ENCODE results near the gene AUH.

Gene AUH

DNA sequence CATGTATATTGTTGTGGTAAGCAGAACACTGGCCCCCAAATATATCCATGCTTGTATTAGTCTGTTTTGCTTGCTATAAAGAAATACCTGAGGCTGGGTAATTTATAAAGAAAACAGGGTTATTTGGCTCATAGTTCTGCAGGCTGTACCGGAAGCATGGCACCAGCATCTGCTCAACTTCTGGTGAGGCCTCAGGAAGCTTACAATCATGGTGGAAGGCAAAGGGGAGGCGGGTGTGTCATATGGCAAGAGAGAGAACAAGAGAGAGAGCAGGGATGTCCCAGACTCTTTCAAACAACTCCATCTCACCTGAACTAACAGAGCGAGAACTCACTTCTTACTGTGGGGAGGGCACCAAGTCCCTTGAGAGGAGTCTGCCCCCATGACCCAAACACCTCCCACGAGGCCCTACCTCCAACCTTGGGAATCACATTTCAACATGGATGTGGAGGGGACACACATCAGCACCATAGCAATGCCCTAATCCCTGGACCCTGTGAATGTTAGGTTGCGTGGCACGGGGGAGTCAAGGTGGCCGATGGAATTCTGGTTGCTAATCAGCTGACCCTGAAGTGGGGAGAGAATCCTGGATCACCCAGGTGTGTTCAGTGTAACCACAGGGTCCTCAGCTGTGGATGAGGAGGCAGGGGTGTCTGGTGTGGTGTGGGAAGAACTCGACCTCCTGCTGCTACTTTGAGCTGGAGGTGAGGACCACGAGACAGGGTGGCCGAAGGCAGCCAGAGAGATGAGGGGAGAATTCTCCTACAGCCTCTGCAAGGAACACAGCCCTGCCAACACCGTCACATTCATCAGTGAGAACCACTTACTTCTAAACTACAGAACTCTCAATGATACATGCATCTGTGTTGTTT, 172.8 kb downstream of the AUH start:
- Histone ChIP-seq H3K4me1 (ENCODE audit: insufficient read depth, low read length) (peaks cover 11% of the 10 kb centered on the region), H3K36me3 (ENCODE audit: insufficient read depth, low read length) (no peaks in the 10 kb centered on the region), H3K9me3 (ENCODE audit: control insufficient read depth, insufficient read depth, low read length) (no peaks in the 10 kb centered on the region), H3K9ac (ENCODE audit: low read depth, low read length) (no peak overlapping the region)

DNA sequence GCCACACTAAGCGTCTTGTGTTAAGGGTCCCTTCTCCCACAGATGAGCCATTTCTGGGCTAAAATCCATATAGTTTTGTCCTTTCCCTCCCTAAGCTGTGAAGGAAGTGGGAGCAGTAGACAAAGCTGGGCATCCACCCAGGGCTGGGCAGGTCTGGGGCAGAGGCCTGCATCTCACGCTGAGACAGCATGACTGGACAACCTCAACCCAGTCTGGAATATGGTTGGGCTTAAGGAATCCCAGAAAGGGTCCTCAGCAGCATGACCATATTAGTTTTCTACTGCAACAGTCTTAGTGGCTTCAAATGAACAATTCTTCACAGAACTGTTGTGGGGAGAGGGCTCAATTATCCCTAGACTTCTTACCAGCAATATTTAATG, 173.8 kb downstream of the AUH start:
- no peaks in the 10 kb centered on the region for H3K9me3 ChIP-seq (ENCODE audit: control insufficient read depth, insufficient read depth, low read length)
- H3K9ac ChIP-seq (ENCODE audit: low read depth, low read length): no peak overlapping the region
- H3K4me1 ChIP-seq (ENCODE audit: insufficient read depth, low read length): peaks cover 11% of the 10 kb centered on the region
- H3K36me3 ChIP-seq (ENCODE audit: insufficient read depth, low read length): no peaks in the 10 kb centered on the region

DNA sequence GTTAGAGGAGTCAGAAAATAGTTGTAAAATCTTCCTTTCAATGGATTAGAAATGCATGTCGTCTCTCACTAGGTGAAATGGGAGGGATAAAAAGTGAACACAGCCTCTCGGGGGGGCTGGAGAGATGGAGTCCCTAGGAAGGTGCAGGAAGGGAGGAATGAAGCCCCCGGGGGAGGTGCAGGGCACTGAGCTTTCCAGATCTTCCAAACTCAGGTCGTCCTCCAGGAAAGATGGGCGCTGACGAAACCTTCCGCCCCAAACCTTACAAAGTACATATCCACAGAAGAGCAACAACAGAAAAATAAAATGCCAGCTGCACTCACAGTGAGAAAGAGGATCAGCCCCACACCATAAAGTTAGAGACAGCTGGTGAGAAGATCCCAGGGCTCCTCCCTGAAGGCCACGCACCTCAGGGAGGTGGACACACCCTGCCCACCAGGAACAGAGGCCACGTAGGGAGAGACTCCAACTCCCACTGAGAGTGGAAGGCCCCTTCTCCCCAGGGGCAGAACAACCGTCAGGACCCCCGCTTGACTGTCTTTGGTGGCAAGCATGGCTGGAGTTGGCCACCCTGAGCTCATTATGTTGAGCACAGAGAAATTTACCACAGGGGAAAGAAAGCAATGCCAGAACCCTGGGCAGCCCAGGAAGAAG, 174.3 kb downstream of the AUH start:
- Histone ChIP-seq H3K9me3 (ENCODE audit: control insufficient read depth, insufficient read depth, low read length) (no peaks in the 10 kb centered on the region), H3K36me3 (ENCODE audit: insufficient read depth, low read length) (no peaks in the 10 kb centered on the region), H3K9ac (ENCODE audit: low read depth, low read length) (no peak overlapping the region), H3K4me1 (ENCODE audit: insufficient read depth, low read length) (peaks cover 9% of the 10 kb centered on the region)

DNA sequence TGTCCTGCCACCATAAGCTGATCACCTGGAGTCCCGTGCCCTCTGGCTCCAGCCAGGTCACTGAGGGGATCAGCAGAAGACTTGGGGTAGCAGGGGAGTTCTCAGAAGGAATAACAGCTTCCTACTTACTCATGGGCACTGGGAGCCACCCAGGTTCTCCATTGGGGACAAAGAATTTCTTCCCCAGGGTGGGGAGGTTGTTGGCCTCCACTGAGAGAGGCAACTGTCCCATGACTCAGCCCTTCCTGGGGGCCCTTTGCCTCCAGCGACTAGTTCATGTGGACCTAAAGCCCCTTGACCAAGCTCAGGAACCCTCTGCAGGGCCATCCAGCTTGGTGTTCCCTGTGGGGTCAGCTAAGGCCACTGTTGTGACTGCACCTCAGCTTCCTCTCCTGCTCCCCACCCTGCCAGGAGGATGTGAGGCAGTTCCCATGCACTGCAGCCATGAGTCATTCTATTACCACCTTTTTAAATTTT, 175.0 kb downstream of the AUH start:
- H3K36me3 ChIP-seq (ENCODE audit: insufficient read depth, low read length): no peaks in the 10 kb centered on the region
- no peak overlapping the region for H3K9ac ChIP-seq (ENCODE audit: low read depth, low read length)
- no peaks in the 10 kb centered on the region for H3K9me3 ChIP-seq (ENCODE audit: control insufficient read depth, insufficient read depth, low read length)
- peaks cover 2% of the 10 kb centered on the region; the same call in 1 of the 2 replicates for H3K4me1 ChIP-seq (ENCODE audit: insufficient read depth, low read length)

DNA sequence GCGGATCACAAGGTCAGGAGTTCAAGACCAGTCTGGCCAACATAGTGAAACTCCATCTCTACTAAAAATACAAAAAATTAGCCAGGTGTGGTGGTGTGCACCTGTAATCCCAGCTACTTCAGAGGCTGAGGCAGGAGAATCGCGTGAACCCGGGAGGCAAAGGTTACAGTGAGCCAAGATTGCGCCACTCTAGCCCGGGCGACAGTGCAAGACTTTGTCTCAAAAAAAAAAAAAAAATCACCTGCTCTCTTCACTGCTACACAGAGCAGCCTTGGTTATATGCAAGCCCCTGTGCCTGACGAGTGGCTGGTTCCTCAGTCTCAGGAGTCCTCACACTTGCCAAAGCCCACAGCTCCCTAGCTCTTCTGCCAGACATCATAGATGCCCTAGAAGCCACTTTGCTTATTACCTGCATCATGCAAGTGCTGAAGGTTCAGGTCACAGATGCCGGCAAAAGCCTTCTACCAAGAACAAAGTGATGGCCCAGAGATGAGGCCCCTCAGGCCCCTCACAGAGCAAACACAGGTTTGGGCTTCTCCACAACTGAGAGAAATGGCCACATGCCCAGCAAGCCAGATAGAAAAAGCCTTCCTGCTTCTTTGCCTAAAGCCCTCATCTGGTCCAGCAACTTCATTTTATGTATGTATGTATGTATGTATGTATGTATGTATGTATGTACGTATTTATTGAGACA, 176.4 kb downstream of the AUH start:
- Histone ChIP-seq H3K9me3 (ENCODE audit: control insufficient read depth, insufficient read depth, low read length) (no peaks in the 10 kb centered on the region), H3K4me1 (ENCODE audit: insufficient read depth, low read length) (no peaks in the 10 kb centered on the region)

DNA sequence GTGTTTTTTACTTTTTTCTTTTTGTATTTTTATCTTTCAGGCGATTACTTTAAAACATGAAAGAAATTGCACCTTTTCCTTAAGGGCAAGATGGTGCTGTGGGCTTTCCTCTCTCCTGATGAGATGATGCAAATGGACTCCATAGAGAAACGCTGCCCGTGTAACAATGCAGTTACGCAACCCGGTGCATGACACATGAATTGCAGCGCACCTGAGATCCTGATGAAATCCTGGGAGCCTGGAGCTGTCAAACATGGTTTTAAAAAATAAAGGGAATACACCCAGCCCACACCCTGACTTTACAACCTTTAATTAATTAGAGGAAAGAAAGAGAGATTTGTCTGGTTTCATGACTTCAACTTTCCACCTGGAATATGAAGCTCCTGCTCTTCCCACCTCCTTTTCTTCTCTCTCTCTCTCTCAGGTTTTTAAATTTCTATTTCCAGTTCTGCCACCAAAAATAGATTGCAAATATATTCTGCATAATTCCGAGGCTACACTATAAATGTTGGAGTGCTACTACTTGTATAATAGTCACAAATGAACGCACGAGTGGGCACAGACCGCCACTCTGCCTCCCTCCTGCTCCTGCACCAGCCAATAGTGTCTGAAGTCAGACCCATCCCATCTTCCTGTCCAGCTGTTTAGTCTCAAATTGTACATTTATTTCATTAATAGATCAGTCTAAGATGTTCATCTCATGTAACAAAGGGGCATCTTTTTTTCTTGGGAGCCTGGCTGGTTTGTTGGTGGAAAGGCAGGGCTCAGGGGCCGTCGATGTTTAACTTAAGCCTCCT, 179.1 kb downstream of the AUH start:
- no peaks in the 10 kb centered on the region for H3K4me1 ChIP-seq (ENCODE audit: insufficient read depth, low read length)
- no peak overlapping the region for H3K9ac ChIP-seq (ENCODE audit: low read depth, low read length)
- H3K9me3 ChIP-seq (ENCODE audit: control insufficient read depth, insufficient read depth, low read length): no peaks in the 10 kb centered on the region
- H3K36me3 ChIP-seq (ENCODE audit: insufficient read depth, low read length): no peaks in the 10 kb centered on the region

More for the DNA sequence above, 176.4 kb downstream of the AUH start:
- H3K36me3 ChIP-seq (ENCODE audit: insufficient read depth, low read length): no peaks in the 10 kb centered on the region
- no peak overlapping the region for H3K9ac ChIP-seq (ENCODE audit: low read depth, low read length)

DNA sequence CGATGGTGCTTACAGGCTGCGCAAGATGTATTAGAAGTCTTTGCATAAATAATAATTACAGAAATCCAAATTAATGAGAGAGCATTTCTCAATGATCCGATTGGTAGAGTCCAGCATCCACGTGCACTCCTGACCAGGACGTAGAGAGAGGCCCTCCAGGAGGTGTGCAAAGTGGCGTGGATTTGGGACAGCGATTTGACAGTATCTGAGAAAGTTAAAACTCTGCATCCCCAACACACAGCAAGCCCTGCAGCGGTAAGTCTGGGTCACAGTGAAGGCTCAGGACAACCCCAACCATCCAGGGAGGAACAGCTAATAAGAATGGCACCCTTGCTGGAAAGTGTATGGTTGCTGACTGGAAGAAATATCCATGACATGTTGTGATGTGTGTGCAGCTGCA, 180.2 kb downstream of the AUH start:
- no peaks in the 10 kb centered on the region for H3K36me3 ChIP-seq (ENCODE audit: insufficient read depth, low read length)
- no peaks in the 10 kb centered on the region for H3K4me1 ChIP-seq (ENCODE audit: insufficient read depth, low read length)
- H3K9me3 ChIP-seq (ENCODE audit: control insufficient read depth, insufficient read depth, low read length): no peaks in the 10 kb centered on the region
- H3K9ac ChIP-seq (ENCODE audit: low read depth, low read length): no peak overlapping the region

DNA sequence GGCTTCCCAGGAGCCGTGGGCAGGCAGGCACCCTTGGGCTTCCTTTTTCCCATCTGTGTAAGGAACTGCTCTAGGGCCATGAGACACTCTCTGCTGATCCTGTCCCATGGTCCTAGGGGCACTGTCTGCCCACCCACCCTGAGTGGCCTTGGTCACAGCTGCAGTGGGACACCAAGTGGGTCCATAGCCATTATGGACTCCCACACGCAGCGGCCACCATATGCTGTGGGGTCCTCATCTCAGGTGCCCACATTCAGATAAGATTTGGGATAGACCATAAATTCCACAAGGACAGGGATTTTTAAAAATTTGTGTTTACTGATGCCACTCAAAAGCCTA, 180.8 kb downstream of the AUH start:
- no peak overlapping the region for H3K9ac ChIP-seq (ENCODE audit: low read depth, low read length)
- H3K9me3 ChIP-seq (ENCODE audit: control insufficient read depth, insufficient read depth, low read length): no peaks in the 10 kb centered on the region
- no peaks in the 10 kb centered on the region for H3K36me3 ChIP-seq (ENCODE audit: insufficient read depth, low read length)
- no peaks in the 10 kb centered on the region for H3K4me1 ChIP-seq (ENCODE audit: insufficient read depth, low read length)

DNA sequence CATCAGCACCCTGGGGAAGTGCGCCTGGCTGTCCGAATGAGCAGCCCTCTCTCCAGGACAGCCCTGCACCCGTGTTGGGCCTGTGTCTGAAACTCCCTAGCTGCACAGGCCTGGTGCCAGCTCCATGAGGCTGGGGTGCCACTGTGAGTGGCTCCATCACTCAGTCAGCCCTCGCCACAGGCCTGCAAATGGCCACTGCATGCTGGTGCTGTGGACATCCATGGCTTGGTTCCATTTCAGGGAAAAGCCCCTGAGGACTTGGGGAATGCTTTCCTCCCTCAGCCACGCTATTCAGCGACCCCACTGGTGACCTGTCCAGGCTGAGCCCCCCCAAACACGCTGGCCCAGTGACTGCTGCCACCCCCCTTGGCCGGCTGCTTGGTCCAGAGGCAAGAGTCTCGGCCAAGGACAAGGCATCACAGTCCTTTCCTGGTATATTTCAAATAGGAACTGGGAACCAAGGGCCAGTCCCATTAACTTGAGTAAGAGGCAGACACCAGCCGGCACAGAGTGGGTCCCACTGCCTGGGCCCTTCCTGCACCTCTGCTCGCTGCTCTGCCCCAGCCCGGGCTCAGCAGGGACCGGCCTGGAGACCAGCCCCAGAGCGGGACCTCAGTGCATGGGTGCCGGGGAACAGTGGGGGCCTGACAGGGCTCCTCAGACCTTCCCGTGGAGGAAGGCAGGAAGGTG, 181.3 kb downstream of the AUH start:
- Histone ChIP-seq H3K36me3 (ENCODE audit: insufficient read depth, low read length) (no peaks in the 10 kb centered on the region), H3K9me3 (ENCODE audit: control insufficient read depth, insufficient read depth, low read length) (no peaks in the 10 kb centered on the region), H3K9ac (ENCODE audit: low read depth, low read length) (no peak overlapping the region), H3K4me1 (ENCODE audit: insufficient read depth, low read length) (no peaks in the 10 kb centered on the region)

DNA sequence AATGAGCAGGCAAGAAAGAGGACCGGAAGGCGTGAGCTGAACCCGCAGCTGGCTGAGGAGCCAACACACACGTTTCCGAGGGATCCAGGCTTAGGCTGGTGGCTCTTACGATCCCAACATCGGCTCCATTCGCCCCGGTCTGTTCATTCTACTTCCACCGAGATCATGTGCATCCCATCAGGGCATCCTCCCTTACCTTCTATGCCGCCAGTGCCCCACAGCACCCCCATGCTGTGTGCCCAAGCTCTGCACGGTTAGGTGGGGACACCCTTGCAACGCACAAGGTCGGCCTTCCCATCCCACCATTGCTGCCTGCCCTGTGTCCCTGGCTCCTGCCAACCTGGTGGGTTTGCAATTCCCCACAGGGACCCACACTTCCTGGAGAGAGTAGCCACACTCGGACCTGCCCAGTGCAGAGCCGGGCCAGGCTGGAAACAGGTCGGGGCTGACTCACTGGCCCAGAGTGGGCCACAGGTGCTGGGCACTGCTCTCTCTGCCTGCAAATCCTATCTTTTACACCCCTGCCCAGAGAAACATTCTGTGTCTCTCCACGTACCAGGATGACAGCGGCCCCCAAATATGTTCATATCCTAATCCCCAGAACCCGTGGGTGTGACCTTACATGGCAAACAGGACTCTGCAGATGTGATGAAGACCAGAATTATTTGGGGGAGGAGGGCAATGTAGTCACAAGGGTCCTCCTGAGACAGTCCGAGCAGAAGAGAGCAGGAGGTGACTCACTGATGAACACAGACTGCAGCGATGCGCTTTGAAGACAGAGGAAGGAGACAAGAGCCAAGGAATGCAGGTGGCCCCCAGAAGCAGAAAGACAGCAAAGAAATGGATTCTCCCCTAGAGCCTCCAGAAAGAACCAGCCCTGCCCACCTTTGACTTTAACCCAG, 182.2 kb downstream of the AUH start:
- Histone ChIP-seq H3K4me1 (ENCODE audit: insufficient read depth, low read length) (no peaks in the 10 kb centered on the region), H3K9ac (ENCODE audit: low read depth, low read length) (no peak overlapping the region), H3K36me3 (ENCODE audit: insufficient read depth, low read length) (no peaks in the 10 kb centered on the region), H3K9me3 (ENCODE audit: control insufficient read depth, insufficient read depth, low read length) (no peaks in the 10 kb centered on the region)

DNA sequence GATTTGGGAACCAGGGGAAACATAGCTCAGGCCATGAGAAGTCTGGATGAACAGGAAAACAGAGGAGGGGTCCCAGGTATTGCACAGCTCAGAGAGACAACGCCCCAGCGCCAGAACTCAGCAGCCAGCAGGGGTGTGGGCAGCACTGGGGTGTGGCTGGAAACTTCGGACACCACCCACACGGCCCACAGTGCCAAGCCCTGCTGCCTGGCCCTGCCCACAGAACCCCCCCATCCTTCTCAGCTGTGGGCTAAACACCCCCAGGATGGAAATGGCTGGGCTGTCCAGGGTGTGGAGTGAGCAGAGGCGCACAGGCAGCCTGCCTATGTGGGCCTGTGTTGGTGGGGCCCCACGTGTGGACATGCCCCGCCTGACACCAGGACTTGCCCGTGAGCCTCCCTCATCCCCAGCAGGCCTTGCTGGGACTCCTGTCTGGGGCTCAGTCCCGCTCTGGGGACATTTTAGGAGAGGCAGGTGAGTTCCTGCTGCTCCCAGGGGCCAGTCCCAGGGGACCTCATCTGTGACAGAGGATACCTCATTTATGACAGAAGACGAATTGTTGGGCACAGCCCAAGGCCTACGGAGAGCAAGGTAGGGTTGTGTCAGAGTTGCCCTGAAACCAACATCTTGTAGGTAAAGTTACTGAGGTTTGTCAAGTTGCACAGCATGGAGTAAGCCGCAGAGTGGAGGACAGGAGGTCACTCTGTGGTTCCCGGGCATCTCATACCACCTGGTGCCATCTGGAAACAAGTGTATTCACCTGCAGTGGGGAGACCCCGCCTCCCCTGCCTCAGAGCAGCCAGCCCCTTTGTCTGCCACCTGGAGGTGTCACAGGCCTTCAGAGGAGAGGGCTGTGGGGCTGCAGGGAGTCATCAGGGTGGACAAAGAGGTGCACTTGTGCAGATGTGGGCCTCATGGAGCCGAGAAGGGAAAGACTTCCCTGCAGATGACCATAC, 183.2 kb downstream of the AUH start:
- Histone ChIP-seq H3K9ac (ENCODE audit: low read depth, low read length) (no peak overlapping the region), H3K9me3 (ENCODE audit: control insufficient read depth, insufficient read depth, low read length) (no peaks in the 10 kb centered on the region), H3K4me1 (ENCODE audit: insufficient read depth, low read length) (no peaks in the 10 kb centered on the region), H3K36me3 (ENCODE audit: insufficient read depth, low read length) (no peaks in the 10 kb centered on the region)

DNA sequence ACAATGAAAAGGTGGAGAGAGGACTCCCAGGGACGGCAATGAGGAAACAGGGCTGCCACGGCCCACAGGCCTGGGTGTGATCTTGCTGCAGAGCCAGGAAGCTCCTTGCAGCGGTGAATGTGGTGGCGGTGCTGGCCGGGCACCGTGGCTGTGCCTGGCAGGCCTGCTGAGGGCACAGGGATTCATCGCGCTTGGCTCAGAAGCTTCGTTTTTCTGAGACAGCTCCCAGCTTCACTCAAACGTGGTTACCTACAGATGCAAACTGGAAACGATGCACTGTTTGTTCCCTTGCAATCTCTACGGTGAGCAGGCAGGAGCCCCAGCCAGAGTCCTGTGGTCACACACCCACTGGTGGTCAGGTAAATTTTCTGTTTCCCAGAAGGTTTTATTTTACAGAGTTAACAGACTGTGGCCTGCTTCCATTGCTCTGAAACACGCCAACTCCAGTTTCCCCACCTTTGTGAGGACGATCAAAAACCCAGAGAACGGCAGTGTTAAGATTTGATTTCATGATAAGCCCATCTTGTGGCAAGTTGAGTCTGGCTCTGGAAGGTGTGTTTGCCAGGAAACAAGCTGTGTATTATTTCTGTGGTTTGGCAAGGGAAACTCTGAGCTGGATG, 183.9 kb downstream of the AUH start:
- H3K4me1 ChIP-seq (ENCODE audit: insufficient read depth, low read length): no peaks in the 10 kb centered on the region
- H3K9ac ChIP-seq (ENCODE audit: low read depth, low read length): no peak overlapping the region
- no peaks in the 10 kb centered on the region for H3K36me3 ChIP-seq (ENCODE audit: insufficient read depth, low read length)
- no peaks in the 10 kb centered on the region for H3K9me3 ChIP-seq (ENCODE audit: control insufficient read depth, insufficient read depth, low read length)
